GM12875 (cell line): ENCODE results near the gene THRB.

Experiments used
- H3K4me3 ChIP-seq: one replicate; pipeline ENCODE4 v1.5.1; 2011; ENCODE audit warnings: low read depth, low read length, control low read depth
- CTCF ChIP-seq: IDR thresholded peaks from 2 replicates; pipeline ENCODE4 v1.5.1; 2011; ENCODE audit warnings: low read depth, mild to moderate bottlenecking, control low read depth, inconsistent platforms, low read length, moderate library complexity, borderline replicate concordance; ENCODE audit not compliant: insufficient read depth

The THRB gene

GRCh38 chr3:24342275-24342674, 152.4 kb downstream of the THRB start:
- no peak for TF ChIP-seq CTCF
- no peak overlapping the region for H3K4me3 ChIP-seq

GRCh38 chr3:24341668-24342067, 153.0 kb downstream of the THRB start:
- no peak for TF ChIP-seq CTCF
- no peak overlapping the region for H3K4me3 ChIP-seq

GRCh38 chr3:24340966-24341365, 153.7 kb downstream of the THRB start:
- no peak for TF ChIP-seq CTCF
- no peak overlapping the region for H3K4me3 ChIP-seq

- TF ChIP-seq CTCF, result no peak
These were observed 154.5 kb downstream of the THRB start for GRCh38 chr3:24340161-24340560.

GRCh38 chr3:24339266-24339825, 155.3 kb downstream of the THRB start:
- no peak for TF ChIP-seq CTCF
- no peak overlapping the region for H3K4me3 ChIP-seq

More at GRCh38 chr3:24340161-24340560, 154.5 kb downstream of the THRB start:
- no peak overlapping the region for H3K4me3 ChIP-seq

GRCh38 chr3:24338409-24339130, 156.1 kb downstream of the THRB start:
- no peak overlapping the region for H3K4me3 ChIP-seq
- no peak for TF ChIP-seq CTCF

GRCh38 chr3:24336101-24336500, 158.5 kb downstream of the THRB start:
- H3K4me3 ChIP-seq, result no peak overlapping the region
- no peak for TF ChIP-seq CTCF
